WI38 (cell line): ENCODE results near the gene HLA-DPA1.

ENCODE experiments used
- H3K4me3 ChIP-seq: 2 replicates; pipeline ENCODE4 v1.5.1; 2011; ENCODE audit warnings: low read depth, mild to moderate bottlenecking, control low read depth, low read length
- CTCF ChIP-seq: IDR thresholded peaks from 2 replicates; pipeline ENCODE4 v1.5.1; 2012; ENCODE audit warnings: low read depth, mild to moderate bottlenecking, control low read depth, low read length

HLA-DPA1 gene

GRCh38 chr6:33061987-33062386, 11.5 kb downstream of the HLA-DPA1 start:
- no peak for TF ChIP-seq CTCF
- H3K4me3 ChIP-seq, result no peak overlapping the region

GRCh38 chr6:33057222-33058150, 16.0 kb downstream of the HLA-DPA1 start:
- no peak for TF ChIP-seq CTCF
- H3K4me3 ChIP-seq, result no peak overlapping the region

GRCh38 chr6:33053230-33053629, 20.2 kb downstream of the HLA-DPA1 start:
- no peak overlapping the region for H3K4me3 ChIP-seq
- no peak for TF ChIP-seq CTCF

- no peak for TF ChIP-seq CTCF
- H3K4me3 ChIP-seq, result no peak overlapping the region
These were observed 20.8 kb downstream of the HLA-DPA1 start for GRCh38 chr6:33052627-33053026.

GRCh38 chr6:33050014-33050810, 23.2 kb downstream of the HLA-DPA1 start:
- no peak overlapping the region for H3K4me3 ChIP-seq
- TF ChIP-seq CTCF, result no peak

- H3K4me3 ChIP-seq, result no peak overlapping the region
- TF ChIP-seq CTCF, result no peak
These were observed 24.0 kb downstream of the HLA-DPA1 start for GRCh38 chr6:33049323-33050013.

GRCh38 chr6:33040157-33040556, 33.3 kb downstream of the HLA-DPA1 start:
- TF ChIP-seq CTCF, result no peak
- H3K4me3 ChIP-seq, result no peak overlapping the region
